ENCODE measurements around the gene SCN10A. TPM values are rescaled to one million over a fixed set of nuclear protein-coding genes. Genes with fewer than 3 reads are reported as not detected.

The SCN10A gene
- total and polyA plus RNA-seq, 9 of the 15 experiments (the other 6 are each of a cell fraction or from before 2014, with no cell fraction given): not detected

GRCh38 chr3:38758557-38758956, 57.5 kb downstream of the SCN10A start:
- H3K9me1 ChIP-seq (ENCODE audit: control insufficient read depth, insufficient read depth, low read length): no peaks in the 10 kb centered on the region
- ChIA-PET POLR2A (interaction anchor here (1.5 kb wide), 1 partner anchor 10 kb away, joined by 7 read pairs; no protein-coding TSS in a partner anchor), CTCF (ENCODE audit: low intra/inter-chr PET ratio) (no interaction called here)
- H3K9me3 ChIP-seq (replicated peaks; ENCODE audit: control insufficient read depth, insufficient read depth, low read depth, low read length): no peaks in the 10 kb centered on the region
- H3K4me2 ChIP-seq (ENCODE audit: insufficient read depth, low read length): no peak overlapping the region
- no peaks in the 10 kb centered on the region for H3K79me2 ChIP-seq (ENCODE audit: control insufficient read depth, insufficient read depth, low read length)
- DNase-seq (ENCODE audit: extremely low read depth in 1 of 4, low spot score in 3 of 4): no peak
- TF ChIP-seq ZBTB2 (IDR thresholded peaks at IDR 0.05): no peak
- TF ChIP-seq SNIP1 (IDR thresholded peaks at IDR 0.05; ENCODE audit: low read depth): no peak
- no peak for TF ChIP-seq WHSC1 (IDR thresholded peaks at IDR 0.05; ENCODE audit: low read length)
- no peak for TF ChIP-seq CGGBP1 (CRISPR knock-in tag; IDR thresholded peaks at IDR 0.05)
- no peak for TF ChIP-seq BDP1 (IDR thresholded peaks at IDR 0.05; ENCODE audit: insufficient read depth, insufficient read length)
- no peak for TF ChIP-seq RCOR1 (IDR thresholded peaks at IDR 0.05; ENCODE audit: borderline replicate concordance in 1 of 2, low read depth in 2 of 2, low read length in 2 of 2)
- H3K27me3 ChIP-seq (ENCODE audit: control insufficient read depth in 2 of 2, insufficient read depth in 2 of 2, low read length in 2 of 2): peaks cover 0 to 3% of the 10 kb centered on the region in 2 experiments; a peak in 1 of 5 replicates
- ATAC-seq: no peak
- WGBS (ENCODE audit: insufficient coverage, low coverage, missing lambda C conversion rate): 4% methylated on average over 3 of the region's 3 CpGs
- no peaks in the 10 kb centered on the region for H3K36me3 ChIP-seq (ENCODE audit: control insufficient read depth, insufficient read depth, low read length)
- no peak overlapping the region for H2AFZ ChIP-seq (ENCODE audit: low read depth, low read length)
- H4K20me1 ChIP-seq (replicated peaks; ENCODE audit: control insufficient read depth, insufficient read depth, low read length): no peaks in the 10 kb centered on the region
- in situ Hi-C loops (cut with MboI): no loop called here
- H3K9ac ChIP-seq (ENCODE audit: insufficient read depth in 1 of 2, low read depth in 2 of 2, low read length in 2 of 2): no peak overlapping the region
- intact Hi-C loops (cut with micrococcal nuclease): no loop called here
- no peak for FAIRE-seq
- no TSS peak for BruUV-seq (replicated peaks)
- no peak overlapping the region for H3K27ac ChIP-seq (ENCODE audit: extremely low read depth, low read depth, low read length)
- H3K4me3 ChIP-seq: no peak overlapping the region
- H3K4me1 ChIP-seq (replicated peaks in 1 of 2; ENCODE audit: control insufficient read depth in 2 of 2, insufficient read depth in 2 of 2, low read length in 2 of 2): no peaks in the 10 kb centered on the region
